Measurements from ENCODE around the gene TEX44. TPM values are rescaled to one million over a fixed set of nuclear protein-coding genes. Genes with fewer than 3 reads are reported as not detected.

The TEX44 gene
- total and polyA plus RNA-seq, 11 donors, result not detected

- Histone ChIP-seq H3K36me3 (no peaks in the 10 kb centered on the region), H3K9me3 (no peaks in the 10 kb centered on the region), H3K4me1 (no peaks in the 10 kb centered on the region), H3K4me3 (no peak overlapping the region), H3K27me3 (no peaks in the 10 kb centered on the region), H3K27ac (no peak overlapping the region)
- ATAC-seq (peak in 3 of 4 donors; percentile 84 to 85 (median 84)), DNase-seq (peak; percentile 38 to 63 (median 50))
- 0 to 12% (median 10%) methylated on average over 3 of the region's 3 CpGs for WGBS, 4 donors
- intact Hi-C loops (cut with DNase I), result loop anchor here in 9 of 10 donors (1.0 to 5.0 kb wide), 5 partner anchors 37 to 109 kb away; no protein-coding TSS in a partner anchor
- TF ChIP-seq CTCF (IDR thresholded peaks at IDR 0.05) (peak; percentile 40 to 82 (median 62)), POLR2A (IDR thresholded peaks at IDR 0.05) (no peak)
Observed at GRCh38 chr2:231563378-231563961, 29.2 kb upstream of the TEX44 start.

- no peak for TF ChIP-seq POLR2A (IDR thresholded peaks at IDR 0.05)
- no peak for TF ChIP-seq CTCF (IDR thresholded peaks at IDR 0.05)
Observed at GRCh38 chr2:231565887-231566594, 26.6 kb upstream of the TEX44 start.

GRCh38 chr2:231567159-231567558, 25.5 kb upstream of the TEX44 start:
- Histone ChIP-seq H3K9me3 (no peaks in the 10 kb centered on the region), H3K27ac (no peak overlapping the region), H3K4me1 (no peaks in the 10 kb centered on the region), H3K4me3 (no peak overlapping the region), H3K27me3 (no peaks in the 10 kb centered on the region), H3K36me3 (no peaks in the 10 kb centered on the region)
- no peak for ATAC-seq
- WGBS, 4 donors, result 89 to 92% (median 91%) methylated on average over 3 of the region's 3 CpGs
- intact Hi-C loops (cut with DNase I), result loop anchor here in 1 of 10 donors (2.0 kb wide), 1 partner anchor 34 kb away; no protein-coding TSS in a partner anchor
- no peak for DNase-seq
- TF ChIP-seq POLR2A (IDR thresholded peaks at IDR 0.05) (no peak), CTCF (IDR thresholded peaks at IDR 0.05) (no peak)

More at GRCh38 chr2:231565887-231566594, 26.6 kb upstream of the TEX44 start:
- Histone ChIP-seq H3K27me3 (no peaks in the 10 kb centered on the region), H3K4me3 (no peak overlapping the region), H3K27ac (no peak overlapping the region), H3K36me3 (no peaks in the 10 kb centered on the region), H3K9me3 (no peaks in the 10 kb centered on the region), H3K4me1 (no peaks in the 10 kb centered on the region)
- WGBS, 4 donors, result 82 to 88% (median 84%) methylated on average over 4 of the region's 4 CpGs
- intact Hi-C loops (cut with DNase I), result loop anchor here in 1 of 10 donors (2.0 kb wide), 1 partner anchor 35 kb away; no protein-coding TSS in a partner anchor
- ATAC-seq (no peak), DNase-seq (peak in 1 of 5 donors; percentile 24)

- no peaks in the 10 kb centered on the region for H3K27me3 ChIP-seq
- H3K4me3 ChIP-seq, result no peak overlapping the region
- no peaks in the 10 kb centered on the region for H3K9me3 ChIP-seq
- 60 to 80% (median 75%) methylated on average over 3 to 6 of the region's 6 CpGs for WGBS, 4 donors
- no peaks in the 10 kb centered on the region for H3K4me1 ChIP-seq
- no peaks in the 10 kb centered on the region for H3K36me3 ChIP-seq
- intact Hi-C loops (cut with DNase I), result no loop called here
- TF ChIP-seq POLR2A (IDR thresholded peaks at IDR 0.05) (no peak), CTCF (IDR thresholded peaks at IDR 0.05) (no peak)
- DNase-seq (peak in 1 of 5 donors; percentile 27), ATAC-seq (no peak)
- H3K27ac ChIP-seq, result no peak overlapping the region
Observed at GRCh38 chr2:231568098-231568784, 24.4 kb upstream of the TEX44 start.
